NCI-H1092 treated with DMSO at 0.1 percent for 48 hours (cell line): ENCODE measurements around the gene SEC24B.

Source experiments
- DNase-seq: peaks from one replicate; lab custom pipeline; 2025; lab: John Stamatoyannopoulos, UW

SEC24B gene

DNA sequence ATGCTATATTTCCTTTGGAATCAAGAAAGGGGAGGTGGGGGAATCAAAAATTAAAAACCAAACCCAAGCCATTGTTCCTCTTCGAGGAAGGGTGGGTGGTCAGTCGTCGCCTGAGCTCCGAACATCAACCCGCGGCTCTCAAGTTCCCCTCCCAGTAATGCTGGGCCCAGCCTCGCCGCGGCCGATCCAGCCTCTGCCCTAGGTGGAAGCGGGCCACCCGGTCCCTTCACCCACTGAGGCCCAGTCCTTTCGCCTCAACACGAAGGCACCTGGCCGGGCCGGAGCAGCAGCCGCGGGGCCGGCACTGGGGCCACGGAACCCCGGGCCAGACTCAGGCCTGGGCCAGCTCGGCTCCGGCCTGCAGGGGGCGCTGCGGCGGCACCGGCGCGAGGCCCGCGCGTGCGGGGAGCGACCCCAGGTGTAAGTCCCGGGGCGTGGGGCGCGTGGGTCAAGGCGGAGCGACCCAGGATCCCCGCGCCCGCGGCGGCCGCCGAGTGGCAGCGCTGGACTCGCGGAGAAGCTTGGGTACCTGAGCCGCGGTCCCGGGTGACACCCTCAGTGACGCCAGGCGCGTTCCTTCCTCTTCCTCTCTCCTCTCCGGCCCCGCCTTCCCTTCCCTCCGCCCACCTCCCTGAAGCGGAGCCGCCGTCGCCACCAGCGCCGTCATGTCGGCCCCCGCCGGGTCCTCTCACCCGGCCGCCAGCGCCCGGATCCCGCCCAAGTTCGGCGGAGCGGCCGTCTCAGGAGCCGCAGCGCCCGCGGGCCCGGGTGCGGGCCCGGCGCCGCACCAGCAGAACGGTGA is at the start of gene SEC24B:
Gene SEC24B, plus strand, starts transcription at position 611 of the 802 bp plus-strand sequence. Its CDS starts 55 bp downstream, at position 666.
- DNase-seq = peak; percentile 80

- DNase-seq = no peak
These were observed 49.8 kb upstream of the SEC24B start for GRCh38 chr4:109383823-109384222.

GRCh38 chr4:109385260-109385659 is 48.4 kb upstream of the SEC24B start:
- DNase-seq = no peak

DNA sequence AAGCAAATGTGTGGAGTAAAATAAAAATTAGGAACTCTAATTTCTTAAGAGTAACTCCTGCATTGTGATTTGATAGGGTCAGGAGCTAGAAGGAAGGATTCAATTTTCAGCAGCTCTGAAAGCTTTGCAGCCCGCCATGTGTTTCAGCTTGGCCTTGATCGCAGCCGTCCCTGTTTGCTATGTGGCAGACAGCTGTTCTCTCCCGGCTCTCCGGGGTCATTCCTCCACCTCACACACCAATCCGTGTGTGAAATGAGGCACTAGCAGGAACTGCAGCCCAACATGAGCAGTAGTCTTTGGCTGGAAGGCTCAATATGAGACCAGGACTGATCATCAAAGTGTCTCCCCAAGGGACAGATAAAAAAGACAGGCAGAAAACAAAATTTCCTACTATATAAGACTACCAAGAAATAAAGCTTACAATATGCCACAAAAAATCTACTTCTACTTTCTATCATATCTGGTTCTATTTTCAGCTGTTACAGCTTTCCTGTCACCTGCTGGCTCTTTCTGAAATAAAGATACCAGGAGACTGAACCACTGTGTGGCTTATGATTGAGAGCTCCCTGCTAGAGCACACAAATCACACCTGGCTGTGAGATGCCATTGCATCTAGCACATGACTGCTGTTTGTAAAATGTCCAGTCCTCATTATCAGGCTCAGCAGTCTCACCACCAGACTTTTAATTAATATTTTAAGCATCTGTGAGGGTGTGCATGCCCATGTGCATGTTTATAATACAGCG is 44.1 kb upstream of the SEC24B start:
- no peak for DNase-seq

- DNase-seq = no peak
These were observed 43.4 kb upstream of the SEC24B start for GRCh38 chr4:109390115-109390768.

DNA sequence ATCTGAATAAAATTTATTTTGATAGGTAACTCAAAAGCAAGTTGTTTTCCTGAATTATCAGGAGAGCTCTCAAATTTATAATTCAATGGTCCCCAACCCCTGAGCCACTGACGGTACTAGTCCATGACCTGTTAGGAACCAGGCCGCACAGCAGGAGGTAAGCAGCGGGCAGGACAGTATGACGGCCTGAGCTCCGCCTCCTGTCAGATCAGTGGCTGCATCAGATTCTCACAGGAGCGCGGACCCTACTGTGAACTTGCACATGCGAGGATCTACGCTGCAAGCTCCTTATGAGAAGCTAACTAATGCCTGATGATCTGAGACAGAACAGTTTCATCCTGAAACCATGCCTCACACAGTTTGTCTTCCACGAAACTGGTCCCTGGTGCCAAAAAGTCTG is 37.9 kb upstream of the SEC24B start:
- no peak for DNase-seq

- DNase-seq = no peak
These were observed 34.7 kb upstream of the SEC24B start for GRCh38 chr4:109398928-109399327.

- DNase-seq = peak; percentile 32
These were observed 27.2 kb upstream of the SEC24B start for GRCh38 chr4:109406337-109406931.

GRCh38 chr4:109407027-109407737 is 26.4 kb upstream of the SEC24B start:
- DNase-seq = no peak

DNA sequence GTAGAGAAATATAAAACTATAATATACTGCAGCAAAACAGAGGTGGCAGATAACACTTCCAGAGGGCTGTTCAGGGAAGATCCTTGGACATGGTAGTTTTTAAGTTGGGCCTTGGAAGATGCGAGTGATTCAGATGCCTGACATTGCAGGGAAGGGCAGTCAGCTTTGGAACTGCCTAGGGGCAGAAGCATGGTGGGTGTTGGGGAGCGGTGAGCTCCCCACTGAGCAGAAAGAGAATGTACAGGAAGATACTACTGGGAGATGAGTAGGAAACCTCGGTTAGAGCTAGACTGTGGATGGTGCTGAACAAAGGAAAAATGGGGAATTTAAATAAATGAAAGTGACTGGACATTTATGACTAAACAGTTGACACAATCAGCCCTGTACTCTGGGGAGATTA is 24.9 kb upstream of the SEC24B start:
- no peak for DNase-seq

DNA sequence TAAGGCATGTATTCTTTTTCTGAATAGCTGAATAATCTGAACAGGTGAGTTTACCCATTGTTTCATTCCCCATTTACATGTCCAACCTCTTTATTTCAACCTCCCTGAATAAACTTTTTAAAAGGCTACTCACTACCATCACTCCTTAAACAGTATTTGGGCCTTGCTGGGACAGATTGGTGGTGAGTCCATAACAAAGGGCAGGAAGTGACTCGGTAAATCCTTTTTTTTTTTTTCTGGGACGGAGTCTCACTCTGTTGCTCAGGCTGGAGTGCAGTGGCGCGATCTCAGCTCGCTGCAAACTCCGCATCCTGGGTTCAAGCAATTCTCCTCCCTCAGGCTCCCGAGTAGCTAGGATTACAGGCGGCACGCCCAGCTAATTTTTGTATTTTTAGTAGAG is 23.4 kb upstream of the SEC24B start:
- no peak for DNase-seq

DNA sequence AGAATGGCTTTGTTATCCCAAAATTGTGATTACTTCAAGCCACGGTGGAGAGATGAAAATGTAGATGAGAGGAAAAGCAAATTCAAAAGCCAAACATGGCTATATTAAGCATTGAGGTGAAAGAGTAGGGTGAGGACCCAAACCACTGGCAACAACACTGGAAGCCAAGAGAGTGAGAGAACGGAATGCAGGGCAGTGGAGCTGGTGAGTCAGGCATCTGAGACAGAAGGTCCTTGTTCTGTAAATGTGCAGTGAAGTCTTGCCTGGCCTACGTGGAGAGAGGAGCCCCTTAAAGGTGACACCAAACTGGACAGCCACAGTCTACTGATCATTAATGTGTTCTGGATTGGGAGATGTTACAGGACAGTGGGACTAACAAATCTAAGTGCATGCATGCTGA is 22.8 kb upstream of the SEC24B start:
- DNase-seq = no peak

- no peak for DNase-seq
These were observed 21.7 kb upstream of the SEC24B start for GRCh38 chr4:109411964-109412363.

GRCh38 chr4:109412776-109413175 is 20.8 kb upstream of the SEC24B start:
- no peak for DNase-seq

- no peak for DNase-seq
These were observed 18.7 kb upstream of the SEC24B start for GRCh38 chr4:109414938-109415337.

GRCh38 chr4:109418588-109418987 is 15.0 kb upstream of the SEC24B start:
- no peak for DNase-seq

DNA sequence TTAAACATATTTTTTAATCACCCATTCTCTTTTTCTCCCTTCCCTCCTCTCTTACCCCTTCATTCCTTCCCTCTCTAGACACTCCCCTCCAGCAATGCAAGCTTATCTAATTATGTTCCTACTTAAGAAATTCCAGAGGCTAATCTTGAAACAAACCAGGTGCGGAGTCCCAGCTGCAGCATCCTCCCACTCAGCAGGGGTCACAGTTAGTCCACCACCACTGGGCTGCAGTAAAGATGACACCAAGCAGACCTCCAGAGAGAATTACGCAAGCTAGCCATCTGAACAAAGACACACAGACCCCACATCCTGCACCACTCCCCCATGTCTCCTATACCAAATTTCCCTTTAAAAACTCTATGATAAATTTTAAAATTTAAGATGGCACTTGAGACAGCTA is 13.9 kb upstream of the SEC24B start:
- no peak for DNase-seq

- DNase-seq = no peak
These were observed 9.3 kb upstream of the SEC24B start for GRCh38 chr4:109424093-109424841.

DNA sequence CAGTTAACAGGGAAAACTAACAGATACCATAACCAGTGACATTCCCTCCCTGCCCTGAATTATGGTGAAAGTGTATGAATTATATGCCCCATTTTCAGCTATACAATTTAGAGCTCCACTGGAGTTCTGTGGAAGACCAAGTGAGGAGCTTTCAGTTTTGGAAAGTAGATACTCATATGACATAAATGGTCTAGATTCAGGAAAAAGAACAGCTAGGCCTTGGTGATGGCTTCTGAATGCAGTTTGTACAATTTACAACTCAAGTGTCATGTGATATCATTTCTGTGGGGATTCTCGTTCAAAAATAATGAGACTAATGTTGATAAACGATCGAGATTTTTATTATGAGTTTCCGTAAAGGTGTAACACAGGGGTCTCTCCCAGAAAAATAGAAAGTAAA is 8.2 kb upstream of the SEC24B start:
- no peak for DNase-seq

- no peak for DNase-seq
These were observed 4.1 kb upstream of the SEC24B start for GRCh38 chr4:109429545-109429944.

- no peak for DNase-seq
These were observed 1.4 kb upstream of the SEC24B start for GRCh38 chr4:109432203-109432602.
